Sigmoid colon (tissue), 4 donors: Measurements from ENCODE around the gene C4orf46.
A peak's percentile ranks its signal among the peaks of the same experiment; 100 is the strongest.

ENCODE experiments used
- EP300 ChIP-seq, 4 donors: sonication (generic); formaldehyde crosslinking; IDR thresholded peaks; one replicate each; pipeline ENCODE4 v1.6.1; 2017; ENCODE audit warnings: antibody characterized with exemption in 4 of 4
- POLR2A ChIP-seq, 2 donors: fragments of 450-650 bp; IDR thresholded peaks; one replicate each; pipeline ENCODE4 v1.6.1; 2016; ENCODE audit warnings: antibody characterized with exemption in 2 of 2, mild to moderate bottlenecking in 2 of 2, moderate library complexity in 2 of 2
- POLR2AphosphoS5 ChIP-seq, 4 donors: sonication (generic); formaldehyde crosslinking; IDR thresholded peaks; one replicate each; pipeline ENCODE4 v1.6.1; 2017; ENCODE audit warnings: antibody characterized with exemption in 4 of 4
- TF ChIP-seq, protein P1 (sequence below), 4 experiments: fragments of 450-650 bp in 3 of 4; fragments of 200-600 bp in 1 of 4; IDR thresholded peaks; one replicate each; pipeline ENCODE4 v1.5.1; 2016 to 2019; ENCODE audit warnings: antibody characterized with exemption in 4 of 4, mild to moderate bottlenecking in 3 of 4, moderate library complexity in 2 of 4

DNA sequence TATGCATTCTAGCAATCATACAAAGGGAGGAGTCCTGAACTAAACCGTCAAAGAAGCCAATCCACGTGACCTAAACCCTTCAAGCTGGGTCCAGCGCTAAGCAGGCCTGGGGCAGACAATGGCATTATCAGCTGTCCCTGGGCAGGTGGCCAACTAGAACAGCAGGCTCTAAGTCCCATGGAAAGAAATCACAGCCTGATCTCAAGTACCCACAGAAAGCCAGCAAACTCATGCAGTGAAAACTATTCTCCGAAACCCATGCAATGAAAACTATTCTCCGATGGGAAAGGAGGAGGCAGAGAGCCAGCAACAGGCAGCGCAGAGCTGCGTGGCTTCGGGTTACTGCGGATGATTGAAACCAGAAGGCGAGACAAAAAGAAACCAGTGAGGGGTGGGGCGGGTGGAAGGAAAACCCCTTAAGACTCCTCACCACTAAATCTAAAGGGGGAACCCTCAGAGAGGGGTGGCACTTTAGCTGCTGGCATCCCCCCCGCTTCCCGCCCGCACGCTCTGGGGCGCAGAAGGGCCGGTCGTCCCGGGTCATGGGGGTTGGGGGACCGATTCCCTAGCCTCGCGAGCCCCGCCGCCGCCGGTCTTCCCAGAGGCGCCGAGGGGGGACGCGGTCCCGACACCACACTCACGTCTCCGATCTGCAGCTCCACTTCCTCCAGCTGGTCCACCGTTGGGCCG is 567 bp downstream of the C4orf46 start:
- TF ChIP-seq, protein P1, sequence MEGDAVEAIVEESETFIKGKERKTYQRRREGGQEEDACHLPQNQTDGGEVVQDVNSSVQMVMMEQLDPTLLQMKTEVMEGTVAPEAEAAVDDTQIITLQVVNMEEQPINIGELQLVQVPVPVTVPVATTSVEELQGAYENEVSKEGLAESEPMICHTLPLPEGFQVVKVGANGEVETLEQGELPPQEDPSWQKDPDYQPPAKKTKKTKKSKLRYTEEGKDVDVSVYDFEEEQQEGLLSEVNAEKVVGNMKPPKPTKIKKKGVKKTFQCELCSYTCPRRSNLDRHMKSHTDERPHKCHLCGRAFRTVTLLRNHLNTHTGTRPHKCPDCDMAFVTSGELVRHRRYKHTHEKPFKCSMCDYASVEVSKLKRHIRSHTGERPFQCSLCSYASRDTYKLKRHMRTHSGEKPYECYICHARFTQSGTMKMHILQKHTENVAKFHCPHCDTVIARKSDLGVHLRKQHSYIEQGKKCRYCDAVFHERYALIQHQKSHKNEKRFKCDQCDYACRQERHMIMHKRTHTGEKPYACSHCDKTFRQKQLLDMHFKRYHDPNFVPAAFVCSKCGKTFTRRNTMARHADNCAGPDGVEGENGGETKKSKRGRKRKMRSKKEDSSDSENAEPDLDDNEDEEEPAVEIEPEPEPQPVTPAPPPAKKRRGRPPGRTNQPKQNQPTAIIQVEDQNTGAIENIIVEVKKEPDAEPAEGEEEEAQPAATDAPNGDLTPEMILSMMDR (IDR thresholded peaks at IDR 0.05), result no peak
- no peak for TF ChIP-seq POLR2A (IDR thresholded peaks at IDR 0.05)
- TF ChIP-seq POLR2AphosphoS5 (IDR thresholded peaks at IDR 0.05), result peak in 3 of 4 donors; percentile 37 to 58 (median 50)
- peak in 1 of 4 donors; percentile 7 for TF ChIP-seq EP300 (IDR thresholded peaks at IDR 0.05)
